ENCODE measurements around the gene VTN.

Gene VTN

GRCh38 chr17:28395426-28395825, 25.3 kb upstream of the VTN start:
- DNase-seq (ENCODE audit: low spot score) = no peak

GRCh38 chr17:28394337-28395116, 24.4 kb upstream of the VTN start:
- no peak for DNase-seq (ENCODE audit: low spot score)

GRCh38 chr17:28392491-28392890, 22.4 kb upstream of the VTN start:
- no peak for DNase-seq (ENCODE audit: low spot score)

GRCh38 chr17:28391401-28391800, 21.3 kb upstream of the VTN start:
- no peak for DNase-seq (ENCODE audit: low spot score)

GRCh38 chr17:28390984-28391383, 20.9 kb upstream of the VTN start:
- no peak for DNase-seq (ENCODE audit: low spot score)

GRCh38 chr17:28390563-28390962, 20.5 kb upstream of the VTN start:
- no peak for DNase-seq (ENCODE audit: low spot score)

GRCh38 chr17:28390141-28390540, 20.0 kb upstream of the VTN start:
- no peak for DNase-seq (ENCODE audit: low spot score)

- no peak for DNase-seq (ENCODE audit: low spot score)
Measured at GRCh38 chr17:28388106-28388505, 18.0 kb upstream of the VTN start.

- DNase-seq (ENCODE audit: low spot score) = no peak
Measured at GRCh38 chr17:28386391-28386790, 16.3 kb upstream of the VTN start.

- DNase-seq (ENCODE audit: low spot score) = no peak
Measured at GRCh38 chr17:28385406-28385805, 15.3 kb upstream of the VTN start.

- no peak for DNase-seq (ENCODE audit: low spot score)
Measured at GRCh38 chr17:28385037-28385400, 14.9 kb upstream of the VTN start.

- DNase-seq (ENCODE audit: low spot score) = no peak
Measured at GRCh38 chr17:28384281-28385036, 14.4 kb upstream of the VTN start.

GRCh38 chr17:28381141-28381825, 11.2 kb upstream of the VTN start:
- no peak for DNase-seq (ENCODE audit: low spot score)

GRCh38 chr17:28379814-28380801, 10.0 kb upstream of the VTN start:
- no peak for DNase-seq (ENCODE audit: low spot score)

- no peak for DNase-seq (ENCODE audit: low spot score)
Measured at GRCh38 chr17:28372945-28373274, 2.8 kb upstream of the VTN start.

- DNase-seq (ENCODE audit: low spot score) = peak; percentile 13
Measured at GRCh38 chr17:28372203-28372944, 2.3 kb upstream of the VTN start.

GRCh38 chr17:28371245-28372202, 1.4 kb upstream of the VTN start, which contains the start of gene SARM1:
Gene SARM1, plus strand, starts transcription at chr17:28371694. Its CDS starts 339 bp downstream, at chr17:28372033.
- DNase-seq (ENCODE audit: low spot score) = peak; percentile 81

- no peak for DNase-seq (ENCODE audit: low spot score)
Measured at GRCh38 chr17:28370744-28371103, 617 bp upstream of the VTN start.

- no peak for DNase-seq (ENCODE audit: low spot score)
Measured at GRCh38 chr17:28369684-28370034, 448 bp downstream of the VTN start.

Measured in globus pallidus (tissue), 1 donor.